AG09319 (cell line): ENCODE data around the gene UNCX.

Experiments
- DNase-seq: peaks from one replicate; pipeline ENCODE4 v3.0.0-alpha.2; 2010; ENCODE audit warnings: low read depth; ENCODE audit errors: extremely low read depth
- TF ChIP-seq, protein P1 (sequence below): IDR thresholded peaks from 2 replicates; pipeline ENCODE4 v1.5.1; 2011; ENCODE audit warnings: low read depth, mild to moderate bottlenecking, inconsistent platforms, low read length, moderate library complexity

Gene UNCX

GRCh38 chr7:1230411-1231213, 2.1 kb upstream of the UNCX start:
- DNase-seq, result no peak
- TF ChIP-seq, protein P1, sequence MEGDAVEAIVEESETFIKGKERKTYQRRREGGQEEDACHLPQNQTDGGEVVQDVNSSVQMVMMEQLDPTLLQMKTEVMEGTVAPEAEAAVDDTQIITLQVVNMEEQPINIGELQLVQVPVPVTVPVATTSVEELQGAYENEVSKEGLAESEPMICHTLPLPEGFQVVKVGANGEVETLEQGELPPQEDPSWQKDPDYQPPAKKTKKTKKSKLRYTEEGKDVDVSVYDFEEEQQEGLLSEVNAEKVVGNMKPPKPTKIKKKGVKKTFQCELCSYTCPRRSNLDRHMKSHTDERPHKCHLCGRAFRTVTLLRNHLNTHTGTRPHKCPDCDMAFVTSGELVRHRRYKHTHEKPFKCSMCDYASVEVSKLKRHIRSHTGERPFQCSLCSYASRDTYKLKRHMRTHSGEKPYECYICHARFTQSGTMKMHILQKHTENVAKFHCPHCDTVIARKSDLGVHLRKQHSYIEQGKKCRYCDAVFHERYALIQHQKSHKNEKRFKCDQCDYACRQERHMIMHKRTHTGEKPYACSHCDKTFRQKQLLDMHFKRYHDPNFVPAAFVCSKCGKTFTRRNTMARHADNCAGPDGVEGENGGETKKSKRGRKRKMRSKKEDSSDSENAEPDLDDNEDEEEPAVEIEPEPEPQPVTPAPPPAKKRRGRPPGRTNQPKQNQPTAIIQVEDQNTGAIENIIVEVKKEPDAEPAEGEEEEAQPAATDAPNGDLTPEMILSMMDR, result no peak

DNA sequence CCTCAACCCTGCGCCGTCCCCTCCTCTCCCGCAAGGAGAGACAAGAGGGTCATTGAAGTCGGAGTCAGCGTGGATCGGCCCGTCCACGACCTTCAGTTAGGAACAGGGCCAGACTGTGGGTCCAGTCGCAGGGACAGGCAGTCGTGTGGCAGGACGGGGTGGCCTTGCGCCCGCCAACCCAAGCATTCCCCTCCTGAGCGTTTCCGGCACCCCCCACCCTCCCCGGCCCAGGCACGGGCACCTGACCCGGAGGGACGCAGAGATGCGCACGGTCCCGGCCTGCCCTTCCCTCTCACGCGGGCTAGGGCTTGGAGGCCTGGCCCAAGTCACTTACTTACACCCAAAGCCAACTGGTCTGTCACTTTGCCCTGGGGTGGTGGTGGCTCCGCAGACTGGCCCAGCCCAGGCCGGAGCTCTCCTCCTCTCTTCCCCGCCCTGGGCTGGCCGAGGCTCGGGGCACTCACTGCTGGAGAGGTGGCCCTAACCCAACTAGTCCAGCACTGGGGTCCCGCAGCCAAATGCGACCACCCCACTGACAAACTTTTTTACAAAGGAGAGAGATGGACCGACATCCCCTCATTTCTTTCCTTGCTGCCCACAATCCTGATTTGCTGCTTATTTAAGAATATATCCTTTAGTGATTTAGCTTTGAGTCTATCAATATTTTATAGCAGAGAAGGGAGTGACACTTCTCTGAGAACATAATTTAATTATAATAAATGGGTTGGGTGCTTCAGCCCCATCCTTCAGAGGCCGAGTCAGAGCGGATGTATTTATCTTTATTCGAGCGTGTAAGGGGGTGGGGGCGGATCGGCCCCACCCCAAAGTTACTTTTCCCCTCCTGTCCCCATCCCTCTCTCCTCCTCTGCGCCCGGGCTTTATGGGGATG, 1.2 kb upstream of the UNCX start:
- DNase-seq, result no peak
- TF ChIP-seq, protein P1, result no peak

- no peak for DNase-seq
- TF ChIP-seq, protein P1, result no peak
Measured at GRCh38 chr7:1232103-1232466, 587 bp upstream of the UNCX start.

DNA sequence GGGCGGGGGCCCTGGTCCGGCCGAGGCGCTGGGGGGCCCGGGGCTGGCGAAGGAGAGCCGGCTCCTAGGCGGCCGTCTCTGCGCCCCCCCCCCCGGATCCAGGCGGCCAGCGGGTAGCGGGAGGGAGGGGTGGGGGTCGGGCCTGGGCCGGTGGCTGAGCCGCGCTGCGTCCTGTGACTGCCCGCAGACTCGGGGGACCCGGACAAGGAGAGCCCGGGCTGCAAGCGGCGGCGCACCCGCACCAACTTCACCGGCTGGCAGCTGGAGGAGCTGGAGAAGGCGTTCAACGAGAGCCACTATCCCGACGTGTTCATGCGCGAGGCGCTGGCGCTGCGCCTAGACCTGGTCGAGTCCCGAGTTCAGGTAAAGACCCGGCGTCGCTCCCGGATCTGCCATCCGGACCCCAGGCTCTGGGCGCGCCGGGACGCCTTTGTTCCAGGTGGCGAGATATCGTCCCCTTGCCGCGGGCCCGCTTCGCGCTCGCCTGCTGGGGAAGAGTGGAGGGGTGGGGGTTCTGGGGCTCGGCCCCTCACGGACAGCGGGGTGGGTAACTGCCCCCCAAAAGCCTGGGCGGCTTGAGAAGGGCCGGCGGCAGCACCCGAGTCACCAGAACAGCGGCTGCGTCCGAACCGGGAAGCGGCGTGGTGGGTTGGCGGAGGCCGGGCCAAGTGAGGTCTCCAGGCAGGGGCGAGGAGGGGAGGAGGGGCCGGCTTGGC, 819 bp downstream of the UNCX start:
- no peak for DNase-seq
- TF ChIP-seq, protein P1, result no peak

DNA sequence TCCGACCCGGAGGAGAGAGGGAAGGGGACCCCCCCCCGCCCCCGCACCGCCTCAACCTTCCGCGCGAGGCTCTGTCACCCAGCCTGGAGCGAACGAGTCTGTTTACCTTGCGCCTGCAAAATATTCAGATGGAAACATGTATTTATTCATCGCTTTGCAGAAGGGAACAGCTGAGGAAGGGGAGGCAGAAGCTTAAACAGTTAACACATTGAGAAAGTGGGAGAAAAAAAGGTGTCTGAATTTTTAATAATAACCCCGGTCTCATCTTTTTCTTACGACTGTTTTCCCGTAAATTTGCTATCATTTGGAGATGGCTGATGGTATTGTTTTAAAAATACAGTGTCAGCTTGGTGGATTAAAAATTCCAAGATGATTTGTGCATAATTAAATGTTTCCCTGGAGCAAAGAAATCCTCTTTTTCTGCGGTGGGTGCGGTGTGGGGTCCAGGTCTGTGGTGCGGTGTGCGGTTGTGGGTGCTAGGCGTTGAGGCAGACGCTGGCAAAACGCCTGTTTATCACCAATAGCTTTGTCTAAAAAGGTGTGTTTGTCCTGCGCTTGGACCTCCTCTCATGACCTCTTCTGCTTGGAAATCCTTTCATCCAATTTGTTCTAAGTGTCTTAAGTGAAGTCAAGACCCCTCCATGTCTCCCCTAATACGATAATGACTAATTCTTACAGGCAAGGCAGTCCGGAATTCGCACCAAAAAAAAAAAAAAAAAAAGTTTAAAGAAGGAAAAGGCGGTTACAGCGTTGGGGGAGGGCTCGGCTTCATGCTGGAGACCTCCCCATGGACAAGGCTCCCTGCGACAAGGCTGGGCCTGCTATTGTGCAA, 1.6 kb downstream of the UNCX start:
- TF ChIP-seq, protein P1, result no peak

DNA sequence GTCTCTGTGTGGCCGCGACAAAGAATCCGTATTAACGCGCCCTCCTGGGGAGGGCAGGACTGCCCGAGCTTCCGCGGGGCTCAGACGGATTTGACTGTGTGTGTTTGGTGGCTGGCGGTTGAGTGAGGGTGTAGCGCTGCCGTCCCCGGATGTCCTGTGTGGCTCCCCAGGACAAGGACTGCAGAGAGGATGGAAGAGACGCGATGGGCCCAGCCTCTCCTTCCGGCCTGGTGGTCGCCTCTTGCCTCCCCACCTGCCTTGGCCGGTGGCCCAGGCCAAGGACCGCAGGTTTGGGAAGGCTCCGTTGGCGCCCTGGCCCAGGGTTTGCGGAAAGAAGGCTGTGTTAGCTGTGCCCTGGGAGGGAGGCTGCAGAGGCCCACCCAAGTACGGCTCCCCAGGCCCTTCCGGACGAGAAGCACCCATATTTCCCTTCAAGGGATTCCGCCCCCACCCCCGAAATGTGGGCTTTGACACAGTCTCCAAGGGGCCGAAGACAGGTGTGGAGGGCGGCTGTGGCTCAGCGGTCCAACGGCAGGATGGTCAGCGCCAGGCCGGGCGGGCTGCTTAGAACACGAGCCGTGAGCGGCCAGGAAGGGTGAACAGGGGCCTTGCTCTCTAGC, 2.3 kb downstream of the UNCX start:
- TF ChIP-seq, protein P1, result no peak
- no peak for DNase-seq

More for the DNA sequence above, 1.6 kb downstream of the UNCX start:
- no peak for DNase-seq
